Kidney tubule cell (primary cell): ENCODE data around the gene CORT.
"Not testable (repeated sequence)": the region's sequence is repeated elsewhere in the genome, so short reads cannot be mapped to it uniquely, and the experiment has no call there.

Experiments used
- DNase-seq: peaks from one replicate; pipeline ENCODE4 v3.0.0-alpha.2; 2018; ENCODE audit warnings: low spot score

The CORT gene

DNA sequence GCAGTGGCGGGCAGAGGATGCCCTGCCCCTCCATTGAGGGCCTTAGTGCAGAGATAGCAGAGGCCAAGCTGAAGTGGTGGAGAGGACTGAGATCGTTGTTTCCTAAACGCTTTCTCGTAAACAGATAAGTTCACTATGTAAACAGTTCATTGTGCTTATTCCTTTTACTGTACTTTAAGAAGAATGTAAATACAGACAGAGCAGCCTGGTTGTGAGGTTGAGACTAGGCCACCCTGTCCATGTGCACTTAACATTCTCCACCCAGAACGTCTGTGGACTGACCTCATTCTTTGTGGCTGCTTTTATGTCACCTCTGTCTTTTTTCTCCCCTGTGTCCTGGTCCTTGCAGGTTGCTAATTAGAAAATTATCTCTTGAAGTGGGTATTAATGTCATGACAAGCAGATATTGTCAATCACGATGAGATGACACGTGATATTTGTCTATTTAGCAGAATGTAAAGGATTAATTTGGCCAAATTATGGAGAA, 11.1 kb upstream of the CORT start:
- DNase-seq = no peak

DNA sequence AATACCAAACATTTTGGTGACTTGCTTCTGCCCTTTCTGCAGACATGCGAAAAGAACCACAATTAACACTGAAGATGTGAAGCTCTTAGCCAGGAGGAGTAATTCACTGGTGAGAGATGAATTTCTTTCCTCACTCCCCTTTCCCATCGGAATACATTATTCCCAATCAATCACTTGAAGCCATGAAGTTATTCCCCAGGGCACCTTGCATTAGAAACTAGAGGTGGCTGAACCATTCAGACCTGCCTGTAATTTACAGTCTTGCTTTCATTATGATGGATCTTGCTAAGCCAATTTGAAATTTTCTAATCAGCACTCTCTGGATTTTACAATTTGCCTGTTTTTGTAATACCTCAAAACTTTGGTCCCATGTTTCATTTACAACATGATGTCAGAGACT, 9.5 kb upstream of the CORT start:
- no peak for DNase-seq

DNA sequence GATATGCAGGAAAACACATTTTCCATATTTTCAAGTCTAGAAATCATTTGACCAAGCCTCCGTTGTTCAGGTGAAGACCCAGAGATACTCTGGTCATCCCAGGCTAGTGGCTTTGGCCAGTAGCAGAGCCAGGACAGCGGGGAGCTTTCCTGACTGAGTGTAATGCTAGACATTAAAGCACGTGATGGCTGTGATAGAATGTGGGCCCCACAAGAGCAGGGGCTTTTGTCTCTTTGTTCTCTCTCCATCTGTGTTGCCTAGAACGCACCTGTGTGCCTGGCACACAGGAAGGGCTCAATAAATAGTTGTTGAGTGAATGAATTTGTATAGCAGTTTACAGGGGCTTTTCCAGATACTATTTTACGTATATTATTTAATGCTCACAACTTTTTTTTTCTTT, 9.0 kb upstream of the CORT start:
- DNase-seq = no peak

DNA sequence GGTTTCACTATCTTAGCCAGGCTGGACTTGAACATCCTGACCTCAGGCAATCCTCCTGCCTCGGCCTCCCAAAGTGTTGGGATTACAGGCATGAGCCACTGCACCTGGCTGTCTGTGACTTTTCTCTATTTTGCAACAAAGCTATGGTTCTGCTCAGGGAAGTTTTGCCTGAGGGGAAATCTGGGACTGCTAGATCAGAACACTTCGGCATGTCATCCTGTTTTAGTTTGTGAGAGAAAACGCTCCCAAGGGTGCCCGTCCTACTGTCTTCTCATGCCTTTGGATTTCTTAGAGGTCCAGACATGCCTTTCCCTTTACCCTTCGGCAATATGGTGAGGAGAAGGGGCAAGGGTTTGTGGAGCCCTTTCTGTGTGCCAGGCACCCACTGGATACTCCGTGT, 5.6 kb upstream of the CORT start:
- no peak for DNase-seq

DNA sequence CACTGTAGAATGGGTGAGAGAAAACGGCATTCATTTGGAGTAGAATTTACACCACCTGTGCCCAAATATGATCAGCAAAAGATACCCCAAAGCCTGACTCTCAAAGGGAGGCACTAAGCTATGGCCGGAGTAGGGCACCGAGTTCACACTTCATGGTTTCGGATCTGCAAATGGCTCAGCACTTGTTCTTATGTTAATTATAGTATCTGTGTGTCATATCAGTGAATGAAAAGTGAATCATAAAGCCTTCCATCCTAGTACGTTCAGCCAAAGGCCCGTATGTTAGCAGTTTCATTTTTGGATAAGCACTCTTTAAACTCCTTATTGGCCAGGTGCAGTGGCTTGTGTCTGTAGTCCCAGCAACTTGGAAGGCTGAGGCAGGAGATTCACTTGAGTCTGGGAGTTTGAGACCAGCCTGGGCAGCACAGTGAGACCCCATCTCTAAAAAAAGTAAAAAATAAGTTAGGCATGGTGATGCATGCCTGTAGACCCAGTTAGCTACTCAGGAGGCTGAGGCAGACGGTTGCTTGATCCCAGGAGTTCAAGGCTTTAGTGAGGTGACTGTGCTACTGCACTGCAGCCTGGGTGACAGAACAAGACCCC, 4.9 kb upstream of the CORT start:
- DNase-seq = no peak

DNA sequence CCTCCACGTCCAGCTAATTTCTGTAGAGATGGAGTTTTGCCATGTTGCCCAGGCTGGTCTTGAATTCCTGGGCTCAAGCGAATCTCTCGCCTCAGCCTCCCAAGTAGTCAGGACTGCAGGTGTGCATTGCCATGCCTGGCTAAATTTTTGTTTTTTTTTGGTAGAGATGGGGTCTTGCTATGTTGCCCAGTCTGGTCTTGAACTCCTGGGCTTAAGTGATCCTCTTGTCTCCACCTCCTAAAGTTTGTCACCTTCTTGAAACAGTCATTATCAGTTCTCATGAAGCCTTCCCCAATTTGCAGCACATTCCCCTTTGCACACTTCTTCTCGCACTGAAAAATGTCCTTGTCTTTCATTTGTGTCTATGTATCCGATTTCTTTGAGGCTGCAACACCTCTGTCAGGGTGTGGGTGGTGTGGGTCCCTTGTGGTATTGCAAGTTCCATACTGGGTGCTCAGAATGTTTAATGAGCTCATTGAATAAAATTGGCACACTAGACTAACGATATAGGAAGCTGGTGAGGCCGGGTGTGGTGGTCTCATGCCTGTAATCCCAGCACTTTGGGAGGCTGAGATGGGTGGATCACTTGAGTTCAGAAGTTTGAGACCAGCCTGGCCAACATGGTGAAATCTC, 2.9 kb upstream of the CORT start:
- no peak for DNase-seq

DNA sequence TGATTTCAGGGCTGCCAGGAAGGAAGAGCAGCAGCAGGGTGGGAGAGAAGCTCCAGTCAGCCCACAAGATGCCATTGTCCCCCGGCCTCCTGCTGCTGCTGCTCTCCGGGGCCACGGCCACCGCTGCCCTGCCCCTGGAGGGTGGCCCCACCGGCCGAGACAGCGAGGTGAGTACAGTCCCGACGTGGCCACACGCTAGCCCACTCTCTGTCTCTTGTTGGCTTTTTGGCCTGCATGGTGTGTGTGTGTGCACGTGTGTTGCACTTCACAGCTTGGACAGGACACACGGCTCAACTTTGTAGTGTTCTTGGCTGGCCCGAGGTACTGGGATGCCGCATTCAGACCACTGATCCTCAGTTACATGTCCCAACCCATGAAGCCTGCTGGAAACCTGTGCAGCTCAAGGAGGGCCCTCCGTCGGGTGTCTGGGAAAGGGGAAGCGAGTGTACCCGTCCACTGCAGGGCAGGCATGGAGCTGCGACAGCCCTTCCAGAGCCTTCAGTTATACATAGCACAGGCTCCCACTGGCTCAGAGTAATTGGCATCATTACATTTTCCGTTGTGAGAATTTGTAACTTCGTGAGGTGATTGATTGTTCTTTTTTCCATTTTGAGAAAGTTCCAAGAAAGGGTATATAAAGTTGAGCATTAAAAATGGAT, 454 bp downstream of the CORT start:
- DNase-seq = no peak

DNA sequence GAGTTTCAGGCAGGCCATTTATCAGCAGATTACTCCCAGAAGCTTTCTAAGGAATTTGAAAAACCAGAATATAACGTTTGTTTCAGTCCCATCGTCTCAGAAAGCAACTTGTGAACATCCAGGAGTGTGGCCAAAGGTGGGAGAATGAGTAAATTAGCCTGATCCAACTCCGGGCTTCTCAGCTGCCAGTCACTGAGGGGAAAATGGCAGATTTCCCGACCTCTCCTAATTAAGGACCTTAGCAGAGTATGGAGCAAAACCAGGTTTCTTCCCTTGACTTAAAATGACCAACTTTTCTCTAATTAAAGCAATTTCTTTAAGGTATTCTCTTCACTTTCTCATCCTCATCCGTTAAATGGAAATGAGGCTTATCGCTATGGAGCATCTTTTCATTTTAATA, 1.0 kb downstream of the CORT start:
- no peak for DNase-seq

DNA sequence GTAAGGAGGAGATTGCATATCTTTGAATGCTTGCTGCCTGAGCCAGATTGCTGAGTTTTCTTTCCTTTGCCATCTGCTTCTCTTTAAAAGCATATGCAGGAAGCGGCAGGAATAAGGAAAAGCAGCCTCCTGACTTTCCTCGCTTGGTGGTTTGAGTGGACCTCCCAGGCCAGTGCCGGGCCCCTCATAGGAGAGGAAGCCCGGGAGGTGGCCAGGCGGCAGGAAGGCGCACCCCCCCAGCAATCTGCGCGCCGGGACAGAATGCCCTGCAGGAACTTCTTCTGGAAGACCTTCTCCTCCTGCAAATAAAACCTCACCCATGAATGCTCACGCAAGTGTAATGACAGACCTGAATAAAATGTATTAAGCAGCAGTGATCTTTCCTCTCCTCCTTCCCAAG, 1.5 kb downstream of the CORT start:
- DNase-seq = no peak

DNA sequence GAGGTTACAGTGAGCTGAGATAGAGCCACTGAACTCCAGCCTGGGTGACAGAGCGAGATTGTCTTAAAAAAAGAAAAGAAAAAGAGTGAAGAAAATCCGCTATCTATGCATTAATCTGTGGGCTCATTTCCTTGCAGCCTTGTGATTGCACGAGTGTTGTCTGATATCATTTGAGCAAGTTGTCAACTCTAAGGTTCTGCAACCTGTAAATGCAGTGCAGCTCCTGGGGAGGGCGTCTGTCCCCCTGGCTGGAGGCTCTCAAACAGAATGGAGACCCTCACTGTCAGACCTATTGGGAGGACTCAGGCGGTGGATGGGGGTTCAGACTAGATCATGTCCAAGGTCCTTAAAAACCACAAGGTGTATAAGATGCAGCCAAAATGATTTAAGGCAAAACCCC, 6.2 kb downstream of the CORT start:
- no peak for DNase-seq

DNA sequence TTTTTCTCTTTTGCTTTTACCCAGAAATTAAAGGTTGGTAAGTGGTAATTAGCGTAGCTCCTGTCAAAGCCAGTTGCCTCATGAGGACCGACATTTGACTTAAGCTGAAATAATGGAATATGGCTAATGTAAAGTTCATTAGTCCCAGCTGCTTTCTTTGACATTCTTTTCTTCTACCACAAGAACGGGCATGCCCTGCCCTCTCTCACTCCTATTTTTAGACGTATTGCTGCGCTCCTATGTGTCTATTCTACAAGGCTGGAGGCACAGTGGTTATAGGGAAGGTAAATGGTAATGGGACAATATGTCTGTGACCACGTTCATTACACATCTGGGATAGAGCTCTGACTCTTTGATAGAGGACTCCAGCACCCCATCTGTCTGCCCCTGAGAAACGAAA, 6.8 kb downstream of the CORT start:
- DNase-seq = no peak

DNA sequence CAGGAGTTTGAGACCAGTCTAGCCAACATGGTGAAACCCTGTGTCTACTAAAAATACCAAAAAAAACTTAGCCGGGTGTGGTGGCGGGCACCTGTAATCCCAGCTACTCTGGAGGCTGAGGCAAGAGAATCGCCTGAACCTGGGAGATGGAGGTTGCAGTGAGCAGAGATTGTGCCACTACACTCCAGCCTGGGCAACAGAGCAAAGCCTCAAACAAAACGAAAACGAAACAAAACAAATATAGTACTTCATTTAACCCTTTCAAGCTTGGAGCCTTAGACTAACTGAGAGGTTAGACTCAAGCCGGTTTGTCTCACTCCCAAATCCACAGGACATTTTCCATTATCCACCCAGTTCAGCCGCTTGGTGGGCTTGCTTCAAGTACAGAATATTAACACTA, 7.6 kb downstream of the CORT start:
- DNase-seq = not testable (repeated sequence)

DNA sequence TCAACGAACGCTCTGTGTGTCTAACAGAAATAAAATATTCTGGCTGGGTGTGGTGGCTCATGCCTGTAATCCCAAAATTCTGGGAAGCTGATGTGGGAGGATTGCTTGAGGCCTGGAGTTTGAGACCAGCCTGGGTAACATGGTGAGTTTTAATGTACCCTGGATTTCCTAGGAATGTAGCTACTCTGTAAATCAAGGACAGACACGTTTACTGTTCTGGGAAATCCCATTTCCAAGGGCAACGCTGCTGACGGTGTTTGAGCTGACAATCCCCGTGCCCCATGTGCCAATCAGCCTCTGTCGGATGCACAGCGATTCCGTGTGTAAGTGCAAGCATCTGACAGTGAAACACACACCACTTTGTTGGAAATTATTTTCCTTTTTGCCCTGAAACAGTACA, 8.0 kb downstream of the CORT start:
- no peak for DNase-seq

DNA sequence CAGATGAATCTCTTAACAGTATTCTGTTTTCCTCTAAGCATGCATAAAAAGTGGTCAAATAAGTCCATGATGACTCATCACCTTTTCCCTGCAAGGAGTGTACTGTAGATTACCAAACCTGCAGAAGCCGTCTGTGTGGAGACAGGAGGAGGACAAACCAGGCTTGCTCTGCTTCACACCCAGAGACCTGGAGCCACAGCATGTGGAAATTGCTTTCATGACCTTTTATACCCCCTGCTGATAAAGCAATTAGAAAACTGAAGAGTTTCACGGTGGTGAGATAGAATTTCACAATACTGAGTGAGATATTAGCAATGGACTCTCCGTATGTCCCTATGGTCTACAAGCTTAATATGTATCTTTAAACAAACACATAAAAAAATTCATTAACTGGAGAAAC, 9.4 kb downstream of the CORT start:
- peak; percentile 90 for DNase-seq

DNA sequence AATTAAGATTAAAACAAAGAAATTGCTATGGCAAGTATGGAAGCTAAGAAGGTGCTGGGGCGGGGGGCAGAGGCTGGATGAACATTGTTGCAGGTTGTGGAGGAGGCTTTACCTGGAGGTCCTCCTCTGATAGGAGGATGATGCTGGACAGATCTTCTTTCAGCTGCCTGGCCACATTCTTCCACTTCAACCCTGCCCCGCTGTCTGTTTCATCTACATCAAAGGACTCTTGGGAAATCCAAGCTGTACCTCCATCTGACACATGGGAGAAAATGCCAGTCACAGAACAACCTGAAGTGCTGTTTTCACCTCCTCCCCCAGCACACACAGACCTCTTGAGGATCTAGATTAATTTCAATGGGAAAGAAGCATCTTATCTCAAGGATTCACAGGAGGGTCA, 17.2 kb downstream of the CORT start:
- DNase-seq = no peak

DNA sequence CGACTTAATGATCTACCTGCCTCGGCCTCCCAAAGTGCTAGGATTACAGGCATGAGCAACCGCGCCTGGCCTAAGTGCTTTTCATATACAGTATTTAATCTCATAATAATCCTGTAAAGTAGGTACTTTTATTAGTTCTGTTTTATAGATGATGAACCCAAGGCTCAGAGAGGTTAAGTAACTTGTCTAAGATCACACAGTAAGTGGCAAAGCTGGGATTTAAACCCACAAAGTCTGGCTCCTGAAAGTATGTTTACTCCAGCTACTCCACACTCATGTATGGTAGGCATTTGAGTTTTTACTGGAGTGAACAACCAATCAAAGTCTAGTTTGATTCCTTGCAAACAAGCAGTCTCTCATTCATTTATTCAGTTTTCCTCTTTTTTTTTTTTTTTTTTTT, 20.2 kb downstream of the CORT start:
- no peak for DNase-seq

DNA sequence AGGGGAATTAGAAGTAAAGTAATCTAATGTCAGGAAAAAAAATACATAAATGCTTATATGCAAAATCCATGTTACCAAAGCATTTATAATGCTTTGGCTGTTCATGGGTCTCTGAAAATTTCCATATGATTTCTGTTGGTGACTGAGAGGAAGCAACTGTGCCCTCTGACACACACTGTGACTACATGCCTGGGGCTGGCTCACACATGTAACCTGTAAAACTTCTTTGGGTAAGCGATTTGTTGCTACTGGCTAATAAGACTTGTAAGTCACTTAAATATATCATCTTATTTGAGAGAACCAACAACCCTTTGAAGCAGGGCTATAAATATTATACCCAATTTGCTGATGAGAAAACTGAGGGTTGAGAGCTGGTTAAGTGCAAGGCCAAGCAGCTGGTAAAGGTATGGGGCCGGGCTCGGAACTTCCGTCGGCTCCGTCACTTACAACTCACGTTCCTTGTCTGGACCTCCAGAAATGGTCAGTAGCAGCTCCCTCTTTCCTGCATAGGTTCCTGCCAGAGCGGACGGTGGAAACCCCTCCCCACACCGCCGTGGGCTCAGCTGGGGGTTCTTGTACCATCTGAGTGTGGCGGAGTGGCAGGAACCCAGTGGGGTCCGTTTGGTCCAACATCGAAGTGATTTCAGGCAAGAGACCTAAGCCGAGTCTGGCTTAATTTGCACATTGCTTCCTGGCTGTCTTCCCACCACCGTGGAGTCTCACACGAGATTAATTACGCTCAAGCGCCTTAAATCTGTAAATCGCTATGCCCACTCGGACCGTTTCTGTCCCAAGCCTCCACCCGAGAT, 21.8 kb downstream of the CORT start:
- DNase-seq = no peak

DNA sequence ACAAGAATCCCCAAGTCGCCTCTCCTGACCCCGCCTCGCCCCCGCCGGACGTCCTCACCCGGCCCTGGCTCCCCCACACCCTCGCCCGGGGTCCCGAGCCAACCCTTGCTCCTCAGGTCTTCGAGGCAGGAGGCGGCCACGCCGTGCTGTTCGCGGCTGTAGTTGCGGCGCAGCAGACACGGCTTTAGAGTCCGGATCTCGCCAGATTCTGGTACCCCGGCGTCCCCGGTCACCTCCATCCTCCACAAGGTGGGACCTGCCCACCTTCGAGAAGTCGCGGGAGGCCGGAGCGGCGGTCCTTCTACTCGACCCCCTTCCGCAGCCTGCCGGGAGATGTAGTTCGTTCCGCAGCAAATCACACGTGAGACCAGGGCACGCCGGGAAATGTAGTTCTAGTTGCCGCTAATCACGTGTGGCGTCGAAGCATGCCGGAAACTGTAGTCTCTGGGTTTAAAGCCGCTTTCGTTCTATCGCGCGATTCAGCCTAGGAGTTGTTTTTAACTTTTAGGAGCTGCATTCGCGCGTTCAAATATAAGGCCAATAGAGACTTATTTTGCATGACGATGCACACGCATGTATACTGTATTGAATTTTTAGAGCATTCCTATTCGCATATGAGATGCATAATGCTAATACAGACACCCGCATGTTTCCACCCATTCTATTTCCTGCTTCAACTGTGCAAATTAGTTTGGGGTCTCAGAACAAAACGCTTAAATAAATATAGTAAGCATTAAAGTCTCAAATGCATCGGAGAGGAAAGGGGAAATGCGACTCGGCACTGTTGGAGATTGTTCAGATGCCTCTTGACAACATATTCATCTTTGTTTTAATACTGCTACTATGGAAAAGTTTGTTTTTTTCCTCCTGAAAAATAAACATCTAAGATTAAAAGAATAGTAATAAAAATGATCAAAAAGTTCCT, 22.7 kb downstream of the CORT start, which contains the start of gene DFFA:
DFFA (minus strand) TSS at position 310 of the 925 bp plus-strand sequence; CDS start at position 239, 71 bp downstream.
- peak; percentile 96 for DNase-seq

DNA sequence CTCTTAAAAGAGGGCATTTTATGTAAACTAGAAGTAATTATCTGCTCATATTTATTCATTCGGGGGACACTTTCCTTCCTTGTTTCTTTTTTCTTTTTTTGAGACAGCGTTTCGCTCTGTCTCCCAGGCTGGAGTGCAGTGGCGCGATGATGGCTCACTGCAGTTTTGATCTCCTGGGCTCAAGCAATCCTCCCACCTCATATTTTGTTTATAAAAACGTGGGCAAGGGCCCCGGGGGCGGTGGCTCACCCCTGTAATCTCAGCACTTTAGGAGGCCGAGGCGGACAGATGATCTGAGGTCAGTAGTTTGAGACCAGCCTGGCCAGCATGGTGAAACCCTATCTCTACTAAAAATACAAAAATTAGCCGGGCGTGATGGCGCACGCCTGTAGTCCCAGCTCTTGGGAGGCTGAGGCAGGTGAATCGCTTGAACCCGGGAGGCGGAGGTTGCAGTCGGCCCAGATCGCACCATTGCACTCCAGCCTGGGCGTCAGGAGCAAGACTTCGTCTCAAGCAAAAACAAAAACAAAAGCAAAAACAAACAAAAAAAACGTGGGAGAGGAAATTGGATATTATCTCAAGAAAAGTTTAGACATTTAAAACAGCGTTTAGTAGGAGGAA, 23.4 kb downstream of the CORT start:
- DNase-seq = no peak

DNA sequence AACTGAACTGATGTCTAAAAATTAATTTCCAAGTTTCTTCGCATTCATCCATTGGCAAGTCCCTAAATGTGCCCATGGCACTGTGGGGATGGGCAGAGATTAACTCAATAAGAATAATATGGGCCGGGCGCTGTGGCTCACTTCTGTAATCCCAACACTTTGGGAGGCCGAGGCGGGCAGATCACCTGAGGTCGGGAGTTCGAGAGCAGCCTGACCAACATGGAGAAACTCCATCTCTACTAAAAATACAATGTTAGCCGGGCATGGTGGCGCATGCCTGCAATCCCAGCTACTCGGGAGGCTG, 24.4 kb downstream of the CORT start:
- not testable (repeated sequence) for DNase-seq
